Spleen (tissue), 11 donors: ENCODE results near the gene ALDH5A1. TPM values are rescaled to one million over a fixed set of nuclear protein-coding genes. Genes with fewer than 3 reads are reported as not detected.

Experiments used
- DNase-seq: peaks from one replicate; pipeline ENCODE4 v3.0.0-alpha.2; 2020
- H3K27ac ChIP-seq, 8 donors: fragments of 200-600 bp; sonication (generic) in 7 of 8; 1 replicate in 4 of 8; 2 replicates in 4 of 8; pipeline versions ENCODE4 v1.5.0 to v1.8.0; 2016 to 2021; ENCODE audit warnings: inconsistent platforms in 4 of 8, mild to moderate bottlenecking in 4 of 8, moderate library complexity in 1 of 8
- H3K27me3 ChIP-seq, 7 donors: fragments of 200-600 bp; sonication (generic) in 6 of 7; replicated peaks in 1 of 7; 1 replicate in 4 of 7; 2 replicates in 3 of 7; pipeline versions ENCODE4 v1.5.0 to v1.8.0; 2016 to 2021; ENCODE audit warnings: inconsistent platforms in 3 of 7, mild to moderate bottlenecking in 1 of 7
- H3K36me3 ChIP-seq, 6 donors: fragments of 200-600 bp; sonication (generic) in 5 of 6; 1 replicate in 4 of 6; 2 replicates in 2 of 6; pipeline versions ENCODE4 v1.5.0 to v1.8.0; 2016 to 2021; ENCODE audit warnings: inconsistent platforms in 2 of 6
- H3K4me1 ChIP-seq, 6 donors: fragments of 200-600 bp; sonication (generic) in 5 of 6; 1 replicate in 3 of 6; 2 replicates in 3 of 6; pipeline versions ENCODE4 v1.5.0 to v1.8.0; 2016 to 2021; ENCODE audit warnings: inconsistent platforms in 3 of 6
- H3K4me3 ChIP-seq, 8 donors: fragments of 200-600 bp; sonication (generic) in 7 of 8; 1 replicate in 4 of 8; 2 replicates in 4 of 8; pipeline versions ENCODE4 v1.5.0 to v1.8.0; 2016 to 2021; ENCODE audit warnings: inconsistent platforms in 4 of 8, mild to moderate bottlenecking in 4 of 8, moderate library complexity in 2 of 8
- H3K9me3 ChIP-seq, 8 donors: fragments of 200-600 bp; sonication (generic) in 7 of 8; 1 replicate in 4 of 8; 2 replicates in 4 of 8; pipeline versions ENCODE4 v1.5.0 to v1.8.0; 2016 to 2021; ENCODE audit warnings: inconsistent platforms in 4 of 8
- CTCF ChIP-seq, 11 experiments: fragments of 200-600 bp in 7 of 11; fragments of 450-650 bp in 4 of 11; sonication (generic) in 4 of 11; IDR thresholded peaks in 8 of 11; conservative IDR thresholded peaks in 3 of 11; 1 replicate in 7 of 11; 2 replicates in 4 of 11; pipeline versions ENCODE4 v1.4.0 to v1.8.0; 2016 to 2021; ENCODE audit warnings: antibody characterized with exemption in 11 of 11, inconsistent platforms in 4 of 11, mild to moderate bottlenecking in 1 of 11
- POLR2A ChIP-seq, 3 donors: fragments of 450-650 bp; IDR thresholded peaks; one replicate each; pipeline ENCODE4 v1.5.1; 2017; ENCODE audit warnings: antibody characterized with exemption in 3 of 3, mild to moderate bottlenecking in 1 of 3
- POLR2AphosphoS5 ChIP-seq, 3 donors: sonication (generic); formaldehyde crosslinking; IDR thresholded peaks; one replicate each; pipeline ENCODE4 v1.5.1; 2017; ENCODE audit warnings: antibody characterized with exemption in 3 of 3
- WGBS, 5 donors: extraction: QIAGEN DNeasy Blood & Tissue Kit in 3 of 5; methylation state at CpG; one replicate each; pipeline versions ENCODE4 v1.1.5 to v1.1.7; 2013 to 2018; 5-methylcytosine and 5-hydroxymethylcytosine counted together
- intact Hi-C: fragments of 100-400 bp; cut with DNase I; formaldehyde crosslinking; loops from one replicate; pipeline ENCODE4 v1.15.0; 2023; ENCODE audit warnings: low total_unique reads
- polyA plus RNA-seq, 3 donors: library from polyadenylated mRNA; stranded (reverse); fragments of 200-250 nt; gene quantifications; one replicate each; pipeline ENCODE4 v1.2.1, GENCODE V29; 2013
- total RNA-seq, 7 donors: library from RNA; depleted of rRNA in 3 of 7; stranded (reverse); fragments of >200 nt in 3 of 7; fragmentation: NEBNext Ultra II Directional in 4 of 7; extraction: Animal tissue kit (Norgen Biotek cat#: 25700) in 4 of 7; gene quantifications; one replicate each; pipeline versions ENCODE4 v1.1.0 to v1.2.1, GENCODE V29; 2016 to 2021
- donor health status: healthy with polysubstance abuse.
- donor health status: DM: no; HTN: no; CAD: no; lungs with moderate emphysema.
- donor health status: DM: no; HTN: no; CAD: no.
- donor health status: Bipolar disorder and iron deficiency.
- donor health status: healthy.
- donor health status: DM: no; HTN: no; CAD: no.
- donor health status: DM: yes; HTN: yes; CAD: no.

ALDH5A1 gene
- total and polyA plus RNA-seq, 10 donors, result 5.7 to 16.6 (median 10.1) TPM

DNA sequence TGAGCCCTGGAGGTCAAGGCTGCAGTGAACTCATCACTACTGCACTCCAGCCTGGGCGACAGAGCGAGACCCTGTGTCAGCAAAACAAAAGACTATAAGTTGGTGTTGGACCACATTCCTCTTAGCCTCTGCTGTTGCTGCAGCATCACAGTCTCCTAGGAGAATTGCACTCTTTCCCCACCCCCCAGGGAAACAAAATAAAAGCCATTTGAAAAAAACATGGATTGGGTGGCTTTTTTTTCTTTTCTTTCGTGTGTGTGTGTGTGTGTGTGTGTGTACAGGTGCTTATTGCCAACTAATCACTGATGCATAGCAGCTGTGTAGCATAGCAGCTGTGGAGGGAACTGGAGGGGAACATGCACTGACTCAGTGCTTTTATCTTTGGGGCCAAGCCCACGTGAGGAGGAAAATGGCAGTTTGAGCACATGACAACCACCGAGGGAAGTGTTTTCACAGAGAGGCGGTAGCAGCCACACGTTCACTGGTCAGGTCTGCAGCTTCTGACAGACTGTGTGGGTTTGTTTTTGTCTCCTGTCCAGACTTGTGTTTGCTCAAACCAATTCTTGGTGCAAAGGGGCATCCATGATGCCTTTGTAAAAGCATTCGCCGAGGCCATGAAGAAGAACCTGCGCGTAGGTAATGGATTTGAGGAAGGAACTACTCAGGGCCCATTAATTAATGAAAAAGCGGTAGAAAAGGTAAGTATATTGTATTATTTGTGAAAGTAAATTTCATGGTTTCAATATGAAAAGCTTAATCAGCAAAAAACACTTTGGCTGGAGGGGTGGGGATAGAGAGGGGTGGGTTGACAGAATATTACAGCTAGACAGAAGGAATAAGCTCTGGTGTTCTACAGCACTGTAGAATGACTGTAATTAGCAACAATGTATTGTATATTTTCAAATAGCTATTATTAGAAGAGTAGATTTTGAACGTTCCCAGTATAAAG lies 27.7 kb downstream of the ALDH5A1 start:
- H3K27me3 ChIP-seq, result no peaks in the 10 kb centered on the region
- no peaks in the 10 kb centered on the region for H3K9me3 ChIP-seq
- no peak for DNase-seq
- peaks cover 0 to 32% (median 18%) of the 10 kb centered on the region in 6 donors for H3K4me1 ChIP-seq
- H3K4me3 ChIP-seq, result no peak overlapping the region
- H3K36me3 ChIP-seq, result no peaks in the 10 kb centered on the region
- H3K27ac ChIP-seq, result peak overlapping the region in 3 of 8 donors; percentile 23 to 31 (median 25)
- TF ChIP-seq CTCF (IDR thresholded peaks at IDR 0.05 in 8 of 11, conservative IDR thresholded peaks at IDR 0.05 in 3 of 11) (no peak), POLR2A (IDR thresholded peaks at IDR 0.05) (no peak), POLR2AphosphoS5 (IDR thresholded peaks at IDR 0.05) (no peak)
- 68 to 75% (median 70%) methylated on average over 13 of the region's 13 CpGs for WGBS, 5 donors
- intact Hi-C loops, result no loop called here

DNA sequence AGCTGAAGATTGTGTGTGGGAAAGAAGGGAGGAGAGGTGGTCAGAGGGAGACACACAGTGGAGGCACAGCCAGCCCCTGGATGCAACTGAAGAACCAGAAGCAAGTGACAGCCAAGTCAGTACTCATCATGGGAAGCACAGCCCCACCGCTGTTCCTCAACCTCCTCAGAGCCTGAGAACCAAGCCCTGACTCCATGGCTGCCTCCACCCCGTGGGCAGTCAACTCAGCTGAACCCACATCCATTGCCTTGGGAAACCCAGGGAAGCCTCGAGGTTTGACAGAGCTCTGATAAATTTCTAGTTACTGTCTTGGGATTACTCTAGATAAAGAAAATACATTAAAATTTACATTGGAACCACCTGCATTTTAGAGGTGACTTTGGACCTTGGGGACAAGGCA lies 29.6 kb downstream of the ALDH5A1 start:
- Histone ChIP-seq H3K27me3 (no peaks in the 10 kb centered on the region), H3K9me3 (no peaks in the 10 kb centered on the region), H3K4me3 (no peak overlapping the region), H3K4me1 (peaks cover 0 to 19% (median 6%) of the 10 kb centered on the region in 6 donors), H3K36me3 (peaks cover 0 to 4% (median 0%) of the 10 kb centered on the region in 6 donors), H3K27ac (no peak overlapping the region)
- DNase-seq, result no peak
- intact Hi-C loops, result no loop called here
- WGBS, 5 donors, result 74 to 98% (median 92%) methylated on average over 3 of the region's 3 CpGs
- no peak for TF ChIP-seq POLR2A (IDR thresholded peaks at IDR 0.05)
- no peak for TF ChIP-seq CTCF (IDR thresholded peaks at IDR 0.05 in 8 of 11, conservative IDR thresholded peaks at IDR 0.05 in 3 of 11)
- TF ChIP-seq POLR2AphosphoS5 (IDR thresholded peaks at IDR 0.05), result no peak

DNA sequence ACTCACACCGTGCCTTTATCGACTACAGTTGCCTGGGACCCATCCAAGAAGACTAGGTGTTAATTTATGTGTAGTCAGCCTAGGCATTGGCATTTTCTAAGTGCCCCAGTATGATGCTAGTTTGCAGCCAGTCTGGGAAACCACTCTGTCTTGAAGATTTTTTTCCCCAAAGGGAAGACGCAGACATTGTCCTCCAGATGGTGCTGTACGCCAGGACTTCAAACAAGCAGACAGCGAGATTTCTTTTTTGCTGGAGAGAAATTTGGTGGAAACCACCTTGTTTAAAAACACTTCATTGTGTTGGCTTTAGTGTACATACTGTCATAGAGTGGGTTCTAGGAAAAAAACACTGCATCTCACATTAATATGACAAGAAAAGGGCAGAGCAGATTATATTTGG lies 30.0 kb downstream of the ALDH5A1 start:
- intact Hi-C loops, result no loop called here
- DNase-seq, result no peak
- no peaks in the 10 kb centered on the region for H3K27me3 ChIP-seq
- H3K27ac ChIP-seq, result no peak overlapping the region
- no peak overlapping the region for H3K4me3 ChIP-seq
- TF ChIP-seq POLR2AphosphoS5 (IDR thresholded peaks at IDR 0.05) (no peak), CTCF (IDR thresholded peaks at IDR 0.05 in 8 of 11, conservative IDR thresholded peaks at IDR 0.05 in 3 of 11) (peak in 4 of 11 experiments; percentile 11 to 26 (median 16)), POLR2A (IDR thresholded peaks at IDR 0.05) (no peak)
- H3K4me1 ChIP-seq, result peaks cover 0 to 19% (median 6%) of the 10 kb centered on the region in 6 donors
- 58 to 75% (median 74%) methylated on average over 5 of the region's 5 CpGs for WGBS, 5 donors
- peaks cover 0 to 4% (median 0%) of the 10 kb centered on the region in 6 donors for H3K36me3 ChIP-seq
- H3K9me3 ChIP-seq, result no peaks in the 10 kb centered on the region

DNA sequence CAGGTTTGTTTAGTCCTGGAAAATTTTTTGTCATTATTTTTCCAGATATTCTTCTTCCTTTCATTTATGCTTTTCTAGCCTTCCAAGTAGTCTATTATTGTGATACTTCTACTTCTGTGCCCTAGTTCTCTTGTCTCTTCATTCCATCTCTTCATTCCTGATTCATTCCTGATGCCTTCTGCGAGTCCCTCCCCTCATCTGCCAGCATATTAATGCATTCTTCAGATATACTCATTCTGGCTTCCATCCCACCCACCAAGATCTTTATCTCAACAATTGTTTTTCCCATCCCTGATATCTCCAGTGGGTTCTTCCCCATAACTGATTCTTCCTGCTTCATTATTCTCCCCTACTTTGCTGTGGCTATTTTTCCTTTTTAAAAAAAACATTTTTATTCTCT lies 35.2 kb downstream of the ALDH5A1 start:
- TF ChIP-seq POLR2A (IDR thresholded peaks at IDR 0.05) (no peak), POLR2AphosphoS5 (IDR thresholded peaks at IDR 0.05) (no peak), CTCF (IDR thresholded peaks at IDR 0.05 in 8 of 11, conservative IDR thresholded peaks at IDR 0.05 in 3 of 11) (no peak)
- H3K27me3 ChIP-seq, result no peaks in the 10 kb centered on the region
- no peak overlapping the region for H3K27ac ChIP-seq
- peaks cover 0 to 51% (median 23%) of the 10 kb centered on the region in 6 donors for H3K36me3 ChIP-seq
- no peak overlapping the region for H3K4me3 ChIP-seq
- intact Hi-C loops, result no loop called here
- H3K4me1 ChIP-seq, result no peaks in the 10 kb centered on the region
- no peaks in the 10 kb centered on the region for H3K9me3 ChIP-seq
- DNase-seq, result no peak
- 85 to 97% (median 94%) methylated on average over 1 of the region's 1 CpG for WGBS, 5 donors
